IgD-negative memory B cell (primary cell): Measurements from ENCODE around the gene KLC3. TPM values are rescaled to one million over a fixed set of nuclear protein-coding genes. Genes with fewer than 3 reads are reported as not detected.

Source experiments
- polyA plus RNA-seq: library from polyadenylated mRNA; unstranded; fragments of 300-500 nt; fragmentation: Illumina TruSeq; gene quantifications from one replicate; pipeline ENCODE4 v1.2.3, GENCODE V29; 2021

The KLC3 gene
- polyA plus RNA-seq, 1 donor from 2014 or later: not detected

Other genes starting within 250 kb of the KLC3 start
- 2.3 TPM for gene PPP1R37, start 247.6 kb upstream of the KLC3 start, polyA plus RNA-seq
- not detected for gene NKPD1, start 179.8 kb upstream of the KLC3 start, polyA plus RNA-seq
- gene TRAPPC6A, start 162.5 kb upstream of the KLC3 start, polyA plus RNA-seq: 158 TPM
- gene BLOC1S3, start 162.0 kb upstream of the KLC3 start, polyA plus RNA-seq: 16.2 TPM
- gene EXOC3L2, start 95.3 kb upstream of the KLC3 start, polyA plus RNA-seq: not detected
- gene MARK4, start 89.5 kb upstream of the KLC3 start, polyA plus RNA-seq: 0.58 TPM
- not detected for gene CKM, start 17.9 kb upstream of the KLC3 start, polyA plus RNA-seq
- 6.6 TPM for gene ERCC2, start 29.8 kb downstream of the KLC3 start, polyA plus RNA-seq
- gene PPP1R13L, start 64.3 kb downstream of the KLC3 start, polyA plus RNA-seq: 1.6 TPM
- gene POLR1G, start 65.9 kb downstream of the KLC3 start, polyA plus RNA-seq: 2.2 TPM
- 50.2 TPM for gene ERCC1, start 83.2 kb downstream of the KLC3 start, polyA plus RNA-seq
- 48.1 TPM for gene FOSB, start 127.2 kb downstream of the KLC3 start, polyA plus RNA-seq
- 0.71 TPM for gene RTN2, start 156.3 kb downstream of the KLC3 start, polyA plus RNA-seq
- 4.0 TPM for gene PPM1N, start 157.7 kb downstream of the KLC3 start, polyA plus RNA-seq
- 111 TPM for gene VASP, start 166.7 kb downstream of the KLC3 start, polyA plus RNA-seq
- gene OPA3, start 244.1 kb downstream of the KLC3 start, polyA plus RNA-seq: 19.9 TPM